Osteocyte (in vitro differentiated cells): ENCODE data around the gene B3GNT5. TPM values are rescaled to one million over a fixed set of nuclear protein-coding genes. Genes with fewer than 3 reads are reported as not detected.

Experiments
- DNase-seq: peaks from one replicate; pipeline ENCODE4 v3.0.0; 2021; ENCODE audit warnings: mixed read lengths; ENCODE audit not compliant: unreplicated experiment; ENCODE audit errors: extremely low spot score
- H3K27ac Mint-ChIP-seq: one replicate; pipeline ENCODE4 v1.8.0; 2021; ENCODE audit warnings: mild to moderate bottlenecking, mixed read lengths; ENCODE audit not compliant: unreplicated experiment
- H3K27me3 Mint-ChIP-seq: one replicate; pipeline ENCODE4 v1.8.0; 2021; ENCODE audit warnings: mixed read lengths; ENCODE audit not compliant: unreplicated experiment
- H3K36me3 Mint-ChIP-seq: one replicate; pipeline ENCODE4 v1.8.0; 2021; ENCODE audit warnings: mixed read lengths; ENCODE audit not compliant: unreplicated experiment
- H3K4me1 Mint-ChIP-seq: one replicate; pipeline ENCODE4 v1.8.0; 2021; ENCODE audit warnings: mixed read lengths; ENCODE audit not compliant: unreplicated experiment
- H3K4me3 Mint-ChIP-seq: one replicate; pipeline ENCODE4 v1.8.0; 2021; ENCODE audit warnings: mild to moderate bottlenecking, moderate library complexity, mixed read lengths; ENCODE audit not compliant: unreplicated experiment
- H3K9me3 Mint-ChIP-seq: one replicate; pipeline ENCODE4 v1.8.0; 2021; ENCODE audit warnings: mixed read lengths; ENCODE audit not compliant: unreplicated experiment
- CTCF ChIP-seq: fragments of 200-600 bp; sonication (generic); IDR thresholded peaks from 2 replicates; pipeline ENCODE4 v1.5.0; 2021; ENCODE audit warnings: antibody characterized with exemption, mild to moderate bottlenecking, moderate library complexity
- total RNA-seq: library from RNA; stranded (reverse); gene quantifications from 2 replicates; pipeline ENCODE4 v1.2.1, GENCODE V29; 2021

The B3GNT5 gene
- total RNA-seq, 1 donor from 2014 or later: 20.6 TPM

GRCh38 chr3:183275937-183276336, 22.9 kb downstream of the B3GNT5 start:
- Mint-ChIP-seq H3K4me1 (peaks cover 30% of the 10 kb centered on the region), H3K36me3 (peaks cover 8% of the 10 kb centered on the region), H3K9me3 (no peaks in the 10 kb centered on the region), H3K4me3 (no peak overlapping the region), H3K27me3 (no peaks in the 10 kb centered on the region), H3K27ac (peak overlapping the region; percentile 81)
- no peak for DNase-seq
- TF ChIP-seq CTCF: no peak

GRCh38 chr3:183277260-183277659, 24.2 kb downstream of the B3GNT5 start:
- no peak overlapping the region for H3K4me3 Mint-ChIP-seq
- peaks cover 26% of the 10 kb centered on the region for H3K4me1 Mint-ChIP-seq
- H3K9me3 Mint-ChIP-seq: no peaks in the 10 kb centered on the region
- peaks cover 8% of the 10 kb centered on the region for H3K36me3 Mint-ChIP-seq
- no peaks in the 10 kb centered on the region for H3K27me3 Mint-ChIP-seq
- no peak overlapping the region for H3K27ac Mint-ChIP-seq
- no peak for TF ChIP-seq CTCF
- DNase-seq: no peak

GRCh38 chr3:183278479-183279088, 25.5 kb downstream of the B3GNT5 start:
- TF ChIP-seq CTCF: no peak
- no peaks in the 10 kb centered on the region for H3K9me3 Mint-ChIP-seq
- H3K4me3 Mint-ChIP-seq: no peak overlapping the region
- peaks cover 26% of the 10 kb centered on the region for H3K4me1 Mint-ChIP-seq
- DNase-seq: no peak
- peaks cover 7% of the 10 kb centered on the region for H3K36me3 Mint-ChIP-seq
- peak overlapping the region; percentile 19 for H3K27ac Mint-ChIP-seq
- H3K27me3 Mint-ChIP-seq: no peaks in the 10 kb centered on the region

- H3K27me3 Mint-ChIP-seq: no peaks in the 10 kb centered on the region
- H3K4me1 Mint-ChIP-seq: peaks cover 30% of the 10 kb centered on the region
- H3K27ac Mint-ChIP-seq: no peak overlapping the region
- no peak for DNase-seq
- no peaks in the 10 kb centered on the region for H3K9me3 Mint-ChIP-seq
- H3K36me3 Mint-ChIP-seq: peaks cover 6% of the 10 kb centered on the region
- TF ChIP-seq CTCF: no peak
- no peak overlapping the region for H3K4me3 Mint-ChIP-seq
Observed at GRCh38 chr3:183279371-183279770, 26.3 kb downstream of the B3GNT5 start.

- no peak for DNase-seq
- no peak overlapping the region for H3K4me3 Mint-ChIP-seq
Observed at GRCh38 chr3:183281126-183281797, 28.2 kb downstream of the B3GNT5 start.

More at GRCh38 chr3:183281126-183281797, 28.2 kb downstream of the B3GNT5 start:
- TF ChIP-seq CTCF: no peak
- Mint-ChIP-seq H3K4me1 (peaks cover 26% of the 10 kb centered on the region), H3K27ac (no peak overlapping the region), H3K36me3 (peaks cover 2% of the 10 kb centered on the region), H3K27me3 (no peaks in the 10 kb centered on the region), H3K9me3 (no peaks in the 10 kb centered on the region)
